Peyer's patch (tissue), 4 donors: ENCODE results near the gene FRMD4A. TPM values are rescaled to one million over a fixed set of nuclear protein-coding genes. Genes with fewer than 3 reads are reported as not detected.

Experiments used
- DNase-seq, 3 donors: peaks; one replicate each; pipeline ENCODE4 v3.0.0-alpha.2; 2017 to 2019
- H3K27ac ChIP-seq, 4 donors: fragments of 200-600 bp; sonication (generic); one replicate each; pipeline ENCODE4 v1.5.1; 2016 to 2019
- H3K27me3 ChIP-seq, 2 donors: fragments of 200-600 bp; sonication (generic); one replicate each; pipeline ENCODE4 v1.5.1; 2019
- H3K36me3 ChIP-seq, 3 donors: fragments of 200-600 bp; sonication (generic); one replicate each; pipeline ENCODE4 v1.5.1; 2016 to 2019
- H3K4me1 ChIP-seq, 4 donors: fragments of 200-600 bp; sonication (generic); one replicate each; pipeline ENCODE4 v1.5.1; 2016 to 2019
- H3K4me3 ChIP-seq, 4 donors: fragments of 200-600 bp; sonication (generic); 1 replicate in 3 of 4; 2 replicates in 1 of 4; pipeline ENCODE4 v1.5.1; 2016 to 2019; ENCODE audit warnings: mild to moderate bottlenecking in 1 of 4
- H3K9me3 ChIP-seq, 4 donors: fragments of 200-600 bp; sonication (generic); one replicate each; pipeline ENCODE4 v1.5.1; 2016 to 2019; ENCODE audit warnings: mild to moderate bottlenecking in 1 of 4
- POLR2A ChIP-seq, 2 donors: fragments of 450-650 bp; IDR thresholded peaks; one replicate each; pipeline ENCODE4 v1.5.1; 2017; ENCODE audit warnings: antibody characterized with exemption in 2 of 2, mild to moderate bottlenecking in 2 of 2, moderate library complexity in 2 of 2
- total RNA-seq, 4 donors: library from RNA; depleted of rRNA; stranded (reverse); fragments of >200 nt; gene quantifications; one replicate each; pipeline ENCODE4 v1.1.0, GENCODE V29; 2016
- TF ChIP-seq, protein P1 (sequence below), 6 experiments: fragments of 450-650 bp in 4 of 6; fragments of 200-600 bp in 2 of 6; sonication (generic) in 1 of 6; IDR thresholded peaks; one replicate each; pipeline ENCODE4 v1.5.1; 2017 to 2019; ENCODE audit warnings: antibody characterized with exemption in 6 of 6, mild to moderate bottlenecking in 3 of 6, moderate library complexity in 1 of 6

The FRMD4A gene
- total RNA-seq, 4 donors from 2014 or later: 3.0 to 47.9 (median 5.9) TPM

- DNase-seq: no peak
- Histone ChIP-seq H3K9me3 (no peaks in the 10 kb centered on the region), H3K36me3 (no peaks in the 10 kb centered on the region), H3K27me3 (no peaks in the 10 kb centered on the region), H3K4me3 (no peak overlapping the region), H3K27ac (no peak overlapping the region), H3K4me1 (no peaks in the 10 kb centered on the region)
- TF ChIP-seq, protein P1, sequence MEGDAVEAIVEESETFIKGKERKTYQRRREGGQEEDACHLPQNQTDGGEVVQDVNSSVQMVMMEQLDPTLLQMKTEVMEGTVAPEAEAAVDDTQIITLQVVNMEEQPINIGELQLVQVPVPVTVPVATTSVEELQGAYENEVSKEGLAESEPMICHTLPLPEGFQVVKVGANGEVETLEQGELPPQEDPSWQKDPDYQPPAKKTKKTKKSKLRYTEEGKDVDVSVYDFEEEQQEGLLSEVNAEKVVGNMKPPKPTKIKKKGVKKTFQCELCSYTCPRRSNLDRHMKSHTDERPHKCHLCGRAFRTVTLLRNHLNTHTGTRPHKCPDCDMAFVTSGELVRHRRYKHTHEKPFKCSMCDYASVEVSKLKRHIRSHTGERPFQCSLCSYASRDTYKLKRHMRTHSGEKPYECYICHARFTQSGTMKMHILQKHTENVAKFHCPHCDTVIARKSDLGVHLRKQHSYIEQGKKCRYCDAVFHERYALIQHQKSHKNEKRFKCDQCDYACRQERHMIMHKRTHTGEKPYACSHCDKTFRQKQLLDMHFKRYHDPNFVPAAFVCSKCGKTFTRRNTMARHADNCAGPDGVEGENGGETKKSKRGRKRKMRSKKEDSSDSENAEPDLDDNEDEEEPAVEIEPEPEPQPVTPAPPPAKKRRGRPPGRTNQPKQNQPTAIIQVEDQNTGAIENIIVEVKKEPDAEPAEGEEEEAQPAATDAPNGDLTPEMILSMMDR (IDR thresholded peaks at IDR 0.05): no peak
- TF ChIP-seq POLR2A (IDR thresholded peaks at IDR 0.05): no peak
Measured at GRCh38 chr10:14124941-14125340, 205.8 kb downstream of the FRMD4A start.

DNA sequence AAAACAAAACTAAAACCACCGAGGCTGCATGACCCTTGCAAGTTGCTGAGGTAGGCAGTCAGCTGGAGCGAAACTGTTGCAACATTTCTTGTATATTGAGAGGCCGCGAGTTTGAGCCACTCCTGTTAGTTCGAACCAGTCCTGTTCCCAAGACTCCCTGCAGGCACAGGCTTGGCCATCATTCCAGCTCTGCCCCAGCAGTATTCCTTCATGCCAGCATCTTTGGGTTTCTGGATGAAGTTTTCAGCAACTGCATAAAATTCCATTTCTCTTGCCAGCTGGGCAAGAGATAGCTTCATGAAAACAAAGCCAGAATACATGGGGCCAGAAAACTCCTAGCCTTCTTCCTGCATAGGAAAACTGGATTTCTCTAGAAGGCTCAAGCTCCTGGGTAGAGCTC, 207.6 kb downstream of the FRMD4A start:
- no peak overlapping the region for H3K27ac ChIP-seq
- H3K9me3 ChIP-seq: no peaks in the 10 kb centered on the region
- no peaks in the 10 kb centered on the region for H3K36me3 ChIP-seq
- H3K4me3 ChIP-seq: no peak overlapping the region
- H3K4me1 ChIP-seq: no peaks in the 10 kb centered on the region
- no peak for DNase-seq
- no peak for TF ChIP-seq POLR2A (IDR thresholded peaks at IDR 0.05)
- TF ChIP-seq, protein P1 (IDR thresholded peaks at IDR 0.05): no peak
- no peaks in the 10 kb centered on the region for H3K27me3 ChIP-seq

DNA sequence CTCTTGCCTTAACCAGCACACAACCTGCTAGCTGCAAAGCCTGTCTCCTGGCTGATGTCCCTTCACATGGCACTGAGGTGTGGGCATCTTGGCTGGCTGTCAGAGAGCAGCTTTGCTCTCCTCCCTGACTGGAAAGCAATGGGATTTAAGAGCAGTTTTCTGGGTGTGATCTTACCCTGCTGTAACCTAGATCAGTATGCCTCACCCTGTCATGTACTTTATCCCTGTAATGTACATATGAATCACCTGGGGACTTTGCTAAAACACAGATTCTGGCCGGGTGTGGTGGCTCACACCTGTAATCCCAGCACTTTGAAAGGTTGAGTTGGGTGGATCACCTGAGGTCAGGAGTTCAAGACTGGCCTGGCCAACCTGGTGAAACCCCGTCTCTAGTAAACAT, 209.9 kb downstream of the FRMD4A start:
- H3K36me3 ChIP-seq: no peaks in the 10 kb centered on the region
- no peaks in the 10 kb centered on the region for H3K4me1 ChIP-seq
- H3K27ac ChIP-seq: no peak overlapping the region
- TF ChIP-seq POLR2A (IDR thresholded peaks at IDR 0.05): no peak
- TF ChIP-seq, protein P1 (IDR thresholded peaks at IDR 0.05): no peak
- no peaks in the 10 kb centered on the region for H3K27me3 ChIP-seq
- no peak overlapping the region for H3K4me3 ChIP-seq
- H3K9me3 ChIP-seq: no peaks in the 10 kb centered on the region
- no peak for DNase-seq

DNA sequence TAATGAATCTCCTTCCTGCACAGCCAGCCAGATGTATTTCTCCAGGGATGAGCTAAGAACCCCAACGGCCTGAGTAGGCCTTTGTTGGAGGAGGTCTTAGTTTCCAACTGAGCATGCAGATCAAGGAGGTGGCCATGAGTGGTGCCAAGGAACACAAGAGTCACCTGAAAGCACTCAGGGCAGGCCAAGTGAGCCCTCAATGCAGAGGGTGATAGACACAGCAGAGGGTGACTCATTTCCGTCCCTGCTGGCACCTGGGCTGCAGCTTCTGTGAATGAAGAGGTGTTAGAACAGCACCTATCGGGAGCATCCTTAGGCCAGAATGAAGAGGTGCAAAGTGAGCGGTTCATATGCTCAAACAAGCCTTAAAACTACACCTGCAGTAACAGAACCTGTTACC, 211.8 kb downstream of the FRMD4A start:
- Histone ChIP-seq H3K27me3 (no peaks in the 10 kb centered on the region), H3K4me1 (no peaks in the 10 kb centered on the region), H3K9me3 (no peaks in the 10 kb centered on the region), H3K36me3 (no peaks in the 10 kb centered on the region), H3K27ac (no peak overlapping the region), H3K4me3 (no peak overlapping the region)
- TF ChIP-seq, protein P1 (IDR thresholded peaks at IDR 0.05): no peak
- no peak for TF ChIP-seq POLR2A (IDR thresholded peaks at IDR 0.05)
- no peak for DNase-seq

- Histone ChIP-seq H3K9me3 (no peaks in the 10 kb centered on the region), H3K27me3 (no peaks in the 10 kb centered on the region), H3K36me3 (no peaks in the 10 kb centered on the region), H3K4me1 (no peaks in the 10 kb centered on the region), H3K4me3 (no peak overlapping the region), H3K27ac (no peak overlapping the region)
- no peak for DNase-seq
- TF ChIP-seq, protein P1 (IDR thresholded peaks at IDR 0.05): no peak
- TF ChIP-seq POLR2A (IDR thresholded peaks at IDR 0.05): no peak
Measured at GRCh38 chr10:14116837-14117236, 213.9 kb downstream of the FRMD4A start.

DNA sequence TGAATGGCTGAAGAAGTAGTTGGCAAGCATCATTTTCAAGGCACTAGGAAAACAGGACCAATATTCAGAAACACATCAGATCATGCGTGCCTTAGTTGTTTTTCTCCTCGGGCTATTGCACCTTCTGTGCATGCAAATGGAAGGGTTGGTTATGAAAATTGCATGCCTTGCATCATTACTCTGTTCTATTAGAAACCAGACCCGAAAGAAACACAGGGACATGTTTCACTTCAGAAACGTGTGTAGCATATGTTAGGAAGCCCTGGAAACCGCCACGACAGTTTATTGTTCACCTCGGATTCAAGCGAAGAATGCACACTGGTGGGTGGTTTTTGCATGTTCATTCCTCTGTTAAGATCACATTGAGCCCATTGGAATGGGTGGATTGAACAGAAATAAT, 214.7 kb downstream of the FRMD4A start:
- Histone ChIP-seq H3K36me3 (no peaks in the 10 kb centered on the region), H3K27ac (no peak overlapping the region), H3K4me1 (no peaks in the 10 kb centered on the region), H3K4me3 (no peak overlapping the region), H3K9me3 (no peaks in the 10 kb centered on the region), H3K27me3 (no peaks in the 10 kb centered on the region)
- DNase-seq: no peak
- TF ChIP-seq, protein P1 (IDR thresholded peaks at IDR 0.05): no peak
- no peak for TF ChIP-seq POLR2A (IDR thresholded peaks at IDR 0.05)
